Stomach (tissue), 4 donors: ENCODE results near the gene SIX2.

ENCODE experiments used
- CTCF ChIP-seq, 7 experiments: fragments of 450-650 bp in 4 of 7; fragments of 200-600 bp in 3 of 7; sonication (generic) in 3 of 7; IDR thresholded peaks; one replicate each; pipeline ENCODE4 v1.5.1; 2016 to 2019; ENCODE audit warnings: antibody characterized with exemption in 7 of 7, control low read depth in 2 of 7, mild to moderate bottlenecking in 1 of 7
- EP300 ChIP-seq: sonication (generic); formaldehyde crosslinking; IDR thresholded peaks from one replicate; pipeline ENCODE4 v1.6.1; 2017; ENCODE audit warnings: antibody characterized with exemption
- POLR2A ChIP-seq, 4 donors: fragments of 450-650 bp; IDR thresholded peaks; one replicate each; pipeline ENCODE4 v1.6.1; 2016; ENCODE audit warnings: antibody characterized with exemption in 4 of 4, control low read depth in 2 of 4, mild to moderate bottlenecking in 1 of 4, moderate library complexity in 1 of 4
- POLR2AphosphoS5 ChIP-seq, 3 donors: sonication (generic); formaldehyde crosslinking; IDR thresholded peaks; one replicate each; pipeline ENCODE4 v1.6.1; 2016; ENCODE audit warnings: antibody characterized with exemption in 3 of 3

GRCh38 chr2:45033302-45033701 is 24.1 kb upstream of the SIX2 start:
- TF ChIP-seq CTCF (IDR thresholded peaks at IDR 0.05) (no peak), POLR2A (IDR thresholded peaks at IDR 0.05) (no peak), POLR2AphosphoS5 (IDR thresholded peaks at IDR 0.05) (no peak), EP300 (no peak)
